Measurements from ENCODE around the gene SULT1C2. TPM values are rescaled to one million over a fixed set of nuclear protein-coding genes. Genes with fewer than 3 reads are reported as not detected.
"Not testable (repeated sequence)": the region's sequence is repeated elsewhere in the genome, so short reads cannot be mapped to it uniquely, and the experiment has no call there.

SULT1C2 gene
- total and polyA plus RNA-seq, 10 of the 15 experiments (the other 5 are each of a cell fraction or from before 2014, with no cell fraction given): 0.03 to 0.07 (median 0.04) TPM; not detected in 7

DNA sequence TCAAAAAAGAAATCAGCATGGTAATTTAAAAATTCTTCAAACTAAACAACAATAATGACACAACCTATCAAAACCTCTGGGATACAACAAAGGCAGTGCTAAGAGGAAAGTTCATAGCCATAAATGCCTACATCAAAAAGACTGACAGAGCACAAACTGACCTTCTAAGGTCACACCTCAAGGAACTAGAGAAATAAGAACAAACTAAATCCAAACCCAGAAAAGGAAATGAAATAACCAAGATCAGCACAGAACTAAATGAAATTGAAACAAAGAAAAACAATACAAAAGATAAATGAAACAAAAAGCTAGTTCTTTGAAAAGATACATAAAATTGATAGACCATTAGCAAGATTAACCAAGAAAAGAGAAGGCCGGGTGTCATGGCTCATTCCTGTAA lies 70.6 kb downstream of the SULT1C2 start:
- H3K79me2 ChIP-seq (ENCODE audit: control insufficient read depth, insufficient read depth, low read length); H3K4me2 ChIP-seq (ENCODE audit: control insufficient read depth, insufficient read depth); H3K4me3 ChIP-seq; DNase-seq (ENCODE audit: low read depth, low spot score); BruUV-seq (replicated peaks); H3K36me3 ChIP-seq (ENCODE audit: control insufficient read depth in 2 of 2, insufficient read depth in 2 of 2, low read length in 1 of 2); CTCF ChIA-PET; H3K9me3 ChIP-seq (replicated peaks; ENCODE audit: control insufficient read depth, insufficient read depth, low read length); H3K27me3 ChIP-seq (replicated peaks in 1 of 2; ENCODE audit: control insufficient read depth in 2 of 2, insufficient read depth in 2 of 2, low read length in 1 of 2); ATAC-seq; H3K9ac ChIP-seq (ENCODE audit: control insufficient read depth, insufficient read depth, low read length); FAIRE-seq; H2AFZ ChIP-seq (ENCODE audit: control insufficient read depth, low read depth, low read length); intact Hi-C loops (cut with micrococcal nuclease; ENCODE audit: unreplicated experiment); H3K27ac ChIP-seq (ENCODE audit: control insufficient read depth, insufficient read depth); POLR2A ChIA-PET; H4K20me1 ChIP-seq (ENCODE audit: control insufficient read depth, insufficient read depth): not testable (repeated sequence)
- in situ Hi-C loops (cut with MboI): loop anchor here (5.0 kb wide), 1 partner anchor 223 kb away; no protein-coding TSS in a partner anchor
- ChIA-PET SMC1A (ENCODE audit: uncharacterized antibody, unreplicated experiment) (interaction anchor here (0.6 to 1.0 kb wide), 3 partner anchors 11 to 1196 kb away, joined by 3 to 5 read pairs (median 4); no protein-coding TSS in a partner anchor), RAD21 (ENCODE audit: unreplicated experiment) (interaction anchor here (1.4 kb wide), 1 partner anchor 277 kb away, joined by 4 read pairs; no protein-coding TSS in a partner anchor)
- TF ChIP-seq, protein P1, sequence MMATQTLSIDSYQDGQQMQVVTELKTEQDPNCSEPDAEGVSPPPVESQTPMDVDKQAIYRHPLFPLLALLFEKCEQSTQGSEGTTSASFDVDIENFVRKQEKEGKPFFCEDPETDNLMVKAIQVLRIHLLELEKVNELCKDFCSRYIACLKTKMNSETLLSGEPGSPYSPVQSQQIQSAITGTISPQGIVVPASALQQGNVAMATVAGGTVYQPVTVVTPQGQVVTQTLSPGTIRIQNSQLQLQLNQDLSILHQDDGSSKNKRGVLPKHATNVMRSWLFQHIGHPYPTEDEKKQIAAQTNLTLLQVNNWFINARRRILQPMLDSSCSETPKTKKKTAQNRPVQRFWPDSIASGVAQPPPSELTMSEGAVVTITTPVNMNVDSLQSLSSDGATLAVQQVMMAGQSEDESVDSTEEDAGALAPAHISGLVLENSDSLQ (IDR thresholded peaks at IDR 0.05): peak; percentile 48
- H3K4me1 ChIP-seq (ENCODE audit: control insufficient read depth, insufficient read depth, low read length): peaks cover 11% of the 10 kb centered on the region
- WGBS (ENCODE audit: insufficient coverage, insufficient replicate concordance, low lambda C conversion rate, missing lambda C conversion rate): 100% methylated on average over 1 of the region's 1 CpG

Other genes starting within 250 kb of the SULT1C2 start
- gene SULT1C3, start 48.9 kb upstream of the SULT1C2 start, total RNA-seq (2014; rRNA removed): not detected in 2 replicates
- not detected in 2 replicates for gene SULT1C3, start 48.9 kb upstream of the SULT1C2 start, total RNA-seq (2014; rRNA removed; fragmentation: Illumina TruSeq; extraction: Trizol)
- gene SULT1C3, start 48.9 kb upstream of the SULT1C2 start, total RNA-seq (2021): not detected in 2 replicates
- not detected in 2 replicates for gene SULT1C3, start 48.9 kb upstream of the SULT1C2 start, polyA plus RNA-seq (2011; rRNA removed)
- not detected in 2 replicates for gene SULT1C3, start 48.9 kb upstream of the SULT1C2 start, polyA plus RNA-seq (2014; fragmentation: Illumina TruSeq; extraction: Trizol)
- gene SULT1C3, start 48.9 kb upstream of the SULT1C2 start, polyA plus RNA-seq (2014; fragmentation: Nextera tagmentation; extraction: Ambion mirVana): not detected
- not detected in 2 replicates for gene SULT1C3, start 48.9 kb upstream of the SULT1C2 start, polyA plus RNA-seq (2014; rRNA removed)
- gene SULT1C3, start 48.9 kb upstream of the SULT1C2 start, polyA plus RNA-seq (2016; fragmentation: Nextera tagmentation; extraction: Ambion mirVana): not detected
- not detected in 2 replicates for gene SULT1C4, start 89.1 kb downstream of the SULT1C2 start, total RNA-seq (2014; rRNA removed)
- not detected in 2 replicates for gene SULT1C4, start 89.1 kb downstream of the SULT1C2 start, total RNA-seq (2014; rRNA removed; fragmentation: Illumina TruSeq; extraction: Trizol)
- not detected in 2 replicates for gene SULT1C4, start 89.1 kb downstream of the SULT1C2 start, total RNA-seq (2021)
- not detected in 2 replicates for gene SULT1C4, start 89.1 kb downstream of the SULT1C2 start, polyA plus RNA-seq (2011; rRNA removed)
- not detected in 2 replicates for gene SULT1C4, start 89.1 kb downstream of the SULT1C2 start, polyA plus RNA-seq (2014; fragmentation: Illumina TruSeq; extraction: Trizol)
- gene SULT1C4, start 89.1 kb downstream of the SULT1C2 start, polyA plus RNA-seq (2014; fragmentation: Nextera tagmentation; extraction: Ambion mirVana): not detected
- 0.04 TPM in 1 of 2 replicates, not detected in the other for gene SULT1C4, start 89.1 kb downstream of the SULT1C2 start, polyA plus RNA-seq (2014; rRNA removed)
- gene SULT1C4, start 89.1 kb downstream of the SULT1C2 start, polyA plus RNA-seq (2016; fragmentation: Nextera tagmentation; extraction: Ambion mirVana): not detected
- 12.1 and 15.4 TPM in 2 replicates for gene GCC2, start 160.3 kb downstream of the SULT1C2 start, total RNA-seq (2014; rRNA removed)
- 25.4 and 30.8 TPM in 2 replicates for gene GCC2, start 160.3 kb downstream of the SULT1C2 start, total RNA-seq (2014; rRNA removed; fragmentation: Illumina TruSeq; extraction: Trizol)
- 20.5 and 25.3 TPM in 2 replicates for gene GCC2, start 160.3 kb downstream of the SULT1C2 start, total RNA-seq (2021)
- gene GCC2, start 160.3 kb downstream of the SULT1C2 start, polyA plus RNA-seq (2011; rRNA removed): 30.4 and 56.2 TPM in 2 replicates
- 27.0 and 35.3 TPM in 2 replicates for gene GCC2, start 160.3 kb downstream of the SULT1C2 start, polyA plus RNA-seq (2014; fragmentation: Illumina TruSeq; extraction: Trizol)
- 10 to 100 TPM; 11.8 to 13.5 TPM for gene GCC2, start 160.3 kb downstream of the SULT1C2 start, polyA plus RNA-seq (2014; fragmentation: Nextera tagmentation; extraction: Ambion mirVana)
- gene GCC2, start 160.3 kb downstream of the SULT1C2 start, polyA plus RNA-seq (2014; rRNA removed): 9.5 and 12.1 TPM in 2 replicates
- 10 to 100 TPM; 31.4 to 35.5 TPM for gene GCC2, start 160.3 kb downstream of the SULT1C2 start, polyA plus RNA-seq (2016; fragmentation: Nextera tagmentation; extraction: Ambion mirVana)
- 37.6 and 42.2 TPM in 2 replicates for gene LIMS1, start 245.6 kb downstream of the SULT1C2 start, total RNA-seq (2014; rRNA removed)
- 40.6 and 43.2 TPM in 2 replicates for gene LIMS1, start 245.6 kb downstream of the SULT1C2 start, total RNA-seq (2014; rRNA removed; fragmentation: Illumina TruSeq; extraction: Trizol)
- gene LIMS1, start 245.6 kb downstream of the SULT1C2 start, total RNA-seq (2021): 51.4 and 55.3 TPM in 2 replicates
- 98.1 and 102 TPM in 2 replicates for gene LIMS1, start 245.6 kb downstream of the SULT1C2 start, polyA plus RNA-seq (2011; rRNA removed)
- 47.3 and 49.2 TPM in 2 replicates for gene LIMS1, start 245.6 kb downstream of the SULT1C2 start, polyA plus RNA-seq (2014; fragmentation: Illumina TruSeq; extraction: Trizol)
- 10 to 100 TPM; 15.7 to 17.6 TPM for gene LIMS1, start 245.6 kb downstream of the SULT1C2 start, polyA plus RNA-seq (2014; fragmentation: Nextera tagmentation; extraction: Ambion mirVana)
- 37.3 and 46.5 TPM in 2 replicates for gene LIMS1, start 245.6 kb downstream of the SULT1C2 start, polyA plus RNA-seq (2014; rRNA removed)
- 10 to 100 TPM; 48.3 to 54.6 TPM for gene LIMS1, start 245.6 kb downstream of the SULT1C2 start, polyA plus RNA-seq (2016; fragmentation: Nextera tagmentation; extraction: Ambion mirVana)